H9 (cell line): ENCODE data around the gene BPIFA3. TPM values are rescaled to one million over a fixed set of nuclear protein-coding genes. Genes with fewer than 3 reads are reported as not detected.

ENCODE experiments used
- DNase-seq: peaks from one replicate; pipeline ENCODE4 v3.0.0-alpha.2; 2017
- H2AFZ ChIP-seq: one replicate; pipeline ENCODE4 v1.6.1; 2013; ENCODE audit warnings: mild to moderate bottlenecking, low read length, control low read depth, moderate library complexity
- H2AK5ac ChIP-seq: 2 replicates; pipeline ENCODE4 v1.6.1; 2013; ENCODE audit warnings: low read length, control low read depth, mixed read lengths; ENCODE audit not compliant: insufficient read length
- H2BK120ac ChIP-seq: one replicate; pipeline ENCODE4 v1.6.1; 2013; ENCODE audit warnings: low read depth, mild to moderate bottlenecking, low read length, control low read depth, inconsistent platforms; ENCODE audit not compliant: poor library complexity, severe bottlenecking
- H2BK12ac ChIP-seq: 2 replicates; pipeline ENCODE4 v1.6.1; 2013; ENCODE audit warnings: low read length, control low read depth, mixed read lengths, low read depth; ENCODE audit not compliant: insufficient read length
- H2BK15ac ChIP-seq: 2 replicates; pipeline ENCODE4 v1.6.1; 2013; ENCODE audit warnings: low read depth, low read length, control low read depth
- H2BK20ac ChIP-seq: one replicate; pipeline ENCODE4 v1.6.1; 2013; ENCODE audit warnings: low read depth, mild to moderate bottlenecking, low read length, control low read depth, inconsistent platforms; ENCODE audit not compliant: poor library complexity, severe bottlenecking
- H2BK5ac ChIP-seq: 2 replicates; pipeline ENCODE4 v1.6.1; 2013; ENCODE audit warnings: low read length, control low read depth, mixed read lengths; ENCODE audit not compliant: insufficient read length
- H3K14ac ChIP-seq: 2 replicates; pipeline ENCODE4 v1.6.1; 2013; ENCODE audit warnings: low read length, control low read depth; ENCODE audit not compliant: insufficient read depth
- H3K18ac ChIP-seq: 2 replicates; pipeline ENCODE4 v1.6.1; 2013; ENCODE audit warnings: low read depth, mild to moderate bottlenecking, mixed read lengths, low read length, control low read depth; ENCODE audit not compliant: insufficient read length
- H3K23ac ChIP-seq: 2 replicates; pipeline ENCODE4 v1.6.1; 2013; ENCODE audit warnings: low read length, control low read depth, mixed read lengths, low read depth; ENCODE audit not compliant: insufficient read length
- H3K23me2 ChIP-seq: 2 replicates; pipeline ENCODE4 v1.6.1; 2013; ENCODE audit warnings: low read depth, mild to moderate bottlenecking, mixed read lengths, low read length, control low read depth; ENCODE audit not compliant: insufficient read length, poor library complexity, severe bottlenecking
- H3K27ac ChIP-seq: 2 replicates; pipeline ENCODE4 v1.5.1; 2013; ENCODE audit warnings: low read length, control low read depth, mixed read lengths, low read depth; ENCODE audit not compliant: insufficient read length
- H3K27me3 ChIP-seq: 2 replicates; pipeline ENCODE4 v1.6.1; 2013; ENCODE audit warnings: low read length, control low read depth, inconsistent platforms; ENCODE audit not compliant: insufficient read depth
- H3K4ac ChIP-seq: 2 replicates; pipeline ENCODE4 v1.6.1; 2013; ENCODE audit warnings: low read depth, mild to moderate bottlenecking, control low read depth, inconsistent platforms, low read length, moderate library complexity
- H3K4me1 ChIP-seq: 2 replicates; pipeline ENCODE4 v1.6.1; 2013; ENCODE audit warnings: low read length, control low read depth, inconsistent platforms; ENCODE audit not compliant: insufficient read depth
- H3K4me2 ChIP-seq: 2 replicates; pipeline ENCODE4 v1.6.1; 2013; ENCODE audit warnings: low read length, control low read depth, mixed read lengths; ENCODE audit not compliant: insufficient read length, insufficient read depth
- H3K56ac ChIP-seq: 2 replicates; pipeline ENCODE4 v1.6.1; 2013; ENCODE audit warnings: low read depth, mild to moderate bottlenecking, mixed read lengths, low read length, control low read depth; ENCODE audit not compliant: insufficient read length
- H3K79me1 ChIP-seq: 2 replicates; pipeline ENCODE4 v1.6.1; 2013; ENCODE audit warnings: low read depth, mild to moderate bottlenecking, moderate library complexity, low read length, control low read depth, inconsistent platforms; ENCODE audit not compliant: insufficient read depth, poor library complexity, severe bottlenecking
- H3K79me2 ChIP-seq: 2 replicates; pipeline ENCODE4 v1.6.1; 2013; ENCODE audit warnings: low read length, control low read depth, inconsistent platforms; ENCODE audit not compliant: insufficient read depth
- H3K9ac ChIP-seq: 2 replicates; pipeline ENCODE4 v1.6.1; 2013; ENCODE audit warnings: low read length, control low read depth, mixed read lengths; ENCODE audit not compliant: insufficient read length; ENCODE audit errors: extremely low read depth
- H3K9me3 ChIP-seq: one replicate; pipeline ENCODE4 v1.6.1; 2013; ENCODE audit warnings: low read depth, low read length, inconsistent platforms; ENCODE audit not compliant: control insufficient read depth
- H3T11ph ChIP-seq: one replicate; pipeline ENCODE4 v1.6.1; 2013; ENCODE audit warnings: mild to moderate bottlenecking, low read length, control low read depth, inconsistent platforms
- H4K20me1 ChIP-seq: one replicate; pipeline ENCODE4 v1.6.1; 2013; ENCODE audit not compliant: control insufficient read depth, insufficient read length, insufficient read depth
- H4K5ac ChIP-seq: 2 replicates; pipeline ENCODE4 v1.6.1; 2013; ENCODE audit warnings: low read depth, mild to moderate bottlenecking, mixed read lengths, low read length, control low read depth; ENCODE audit not compliant: insufficient read length
- H4K8ac ChIP-seq: replicated peaks from 2 replicates; pipeline ENCODE4 v1.6.1; 2013; ENCODE audit warnings: low read length, control low read depth, mixed read lengths, low read depth; ENCODE audit not compliant: insufficient read length
- H4K91ac ChIP-seq: 2 replicates; pipeline ENCODE4 v1.6.1; 2013; ENCODE audit warnings: low read depth, mild to moderate bottlenecking, moderate library complexity, mixed read lengths, low read length, control low read depth; ENCODE audit not compliant: insufficient read length
- H3K27ac Mint-ChIP-seq, 3 experiments: 2 replicates in 2 of 3; 3 replicates in 1 of 3; pipeline ENCODE4 v1.8.0; 2020 to 2021; ENCODE audit warnings: mixed read lengths in 3 of 3, mild to moderate bottlenecking in 1 of 3, moderate library complexity in 1 of 3
- H3K27me3 Mint-ChIP-seq: 2 replicates; pipeline ENCODE4 v1.8.0; 2021; ENCODE audit warnings: low read depth, mild to moderate bottlenecking, moderate library complexity, mixed read lengths
- H3K36me3 Mint-ChIP-seq, 3 experiments: 2 replicates in 2 of 3; 3 replicates in 1 of 3; pipeline ENCODE4 v1.8.0; 2020 to 2021; ENCODE audit warnings: low read depth in 3 of 3, mixed read lengths in 3 of 3; ENCODE audit not compliant: insufficient read depth in 1 of 3
- H3K4me1 Mint-ChIP-seq, 2 experiments: 2 replicates each; pipeline ENCODE4 v1.8.0; 2020; ENCODE audit warnings: mixed read lengths in 2 of 2
- H3K4me3 Mint-ChIP-seq, 2 experiments: 2 replicates in 1 of 2; 3 replicates in 1 of 2; pipeline ENCODE4 v1.8.0; 2020 to 2021; ENCODE audit warnings: mild to moderate bottlenecking in 2 of 2, mixed read lengths in 2 of 2, moderate library complexity in 1 of 2
- H3K9me3 Mint-ChIP-seq, 2 experiments: 2 replicates in 1 of 2; 3 replicates in 1 of 2; pipeline ENCODE4 v1.8.0; 2020; ENCODE audit warnings: mild to moderate bottlenecking in 2 of 2, mixed read lengths in 2 of 2, moderate library complexity in 1 of 2
- WGBS: extraction: QIAGEN DNeasy Blood & Tissue Kit; methylation state at CpG from one replicate; pipeline ENCODE4 v1.1.7; 2013; ENCODE audit warnings: missing lambda C conversion rate, low lambda C conversion rate, mixed read lengths; ENCODE audit not compliant: insufficient read length; ENCODE audit errors: extremely low coverage; 5-methylcytosine and 5-hydroxymethylcytosine counted together
- total RNA-seq: library from RNA; stranded (reverse); gene quantifications from 2 replicates; pipeline ENCODE4 v1.2.1, GENCODE V29; 2021
- TF ChIP-seq, protein P1 (sequence below): fragments of 200-600 bp; sonication (generic); conservative IDR thresholded peaks from 3 replicates; pipeline ENCODE4 v1.8.0; 2021; ENCODE audit warnings: antibody characterized with exemption, mild to moderate bottlenecking

The BPIFA3 gene
- total RNA-seq, 1 experiment from 2014 or later = not detected

GRCh38 chr20:33191484-33191883 lies 25.7 kb upstream of the BPIFA3 start:
- H4K91ac ChIP-seq = no peak overlapping the region
- TF ChIP-seq, protein P1, sequence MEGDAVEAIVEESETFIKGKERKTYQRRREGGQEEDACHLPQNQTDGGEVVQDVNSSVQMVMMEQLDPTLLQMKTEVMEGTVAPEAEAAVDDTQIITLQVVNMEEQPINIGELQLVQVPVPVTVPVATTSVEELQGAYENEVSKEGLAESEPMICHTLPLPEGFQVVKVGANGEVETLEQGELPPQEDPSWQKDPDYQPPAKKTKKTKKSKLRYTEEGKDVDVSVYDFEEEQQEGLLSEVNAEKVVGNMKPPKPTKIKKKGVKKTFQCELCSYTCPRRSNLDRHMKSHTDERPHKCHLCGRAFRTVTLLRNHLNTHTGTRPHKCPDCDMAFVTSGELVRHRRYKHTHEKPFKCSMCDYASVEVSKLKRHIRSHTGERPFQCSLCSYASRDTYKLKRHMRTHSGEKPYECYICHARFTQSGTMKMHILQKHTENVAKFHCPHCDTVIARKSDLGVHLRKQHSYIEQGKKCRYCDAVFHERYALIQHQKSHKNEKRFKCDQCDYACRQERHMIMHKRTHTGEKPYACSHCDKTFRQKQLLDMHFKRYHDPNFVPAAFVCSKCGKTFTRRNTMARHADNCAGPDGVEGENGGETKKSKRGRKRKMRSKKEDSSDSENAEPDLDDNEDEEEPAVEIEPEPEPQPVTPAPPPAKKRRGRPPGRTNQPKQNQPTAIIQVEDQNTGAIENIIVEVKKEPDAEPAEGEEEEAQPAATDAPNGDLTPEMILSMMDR = no peak
- H3K9me3 Mint-ChIP-seq = no peaks in the 10 kb centered on the region
- H2BK20ac ChIP-seq = no peak overlapping the region
- no CpG with 5 or more reads among the region's 3 CpGs for WGBS
- H4K20me1 ChIP-seq = no peaks in the 10 kb centered on the region
- H4K5ac ChIP-seq = no peak overlapping the region
- no peaks in the 10 kb centered on the region for H3K23me2 ChIP-seq
- H3K4ac ChIP-seq = no peak overlapping the region
- no peak overlapping the region for H2BK15ac ChIP-seq
- H3K23ac ChIP-seq = no peak overlapping the region
- no peaks in the 10 kb centered on the region for H3K27me3 ChIP-seq
- H3K9me3 ChIP-seq = no peaks in the 10 kb centered on the region
- H3K4me1 Mint-ChIP-seq = peaks cover 3 to 6% of the 10 kb centered on the region in 2 experiments; a peak in 3 of 4 replicates
- H3K18ac ChIP-seq = no peak overlapping the region
- H2BK12ac ChIP-seq = no peak overlapping the region
- no peak overlapping the region for H3K27ac ChIP-seq
- no peak for DNase-seq
- H2BK5ac ChIP-seq = no peak overlapping the region
- H3K4me1 ChIP-seq = no peaks in the 10 kb centered on the region
- no peak overlapping the region for H2AFZ ChIP-seq
- no peak overlapping the region for H3K27ac Mint-ChIP-seq
- no peaks in the 10 kb centered on the region for H3K79me1 ChIP-seq
- peaks cover 37% of the 10 kb centered on the region for H3K27me3 Mint-ChIP-seq
- H3K36me3 Mint-ChIP-seq = peaks cover 0 to 2% (median 0%) of the 10 kb centered on the region in 3 experiments; a peak in 1 of 7 replicates
- H3K9ac ChIP-seq = no peak overlapping the region
- no peak overlapping the region for H3K4me2 ChIP-seq
- H3K79me2 ChIP-seq = no peaks in the 10 kb centered on the region
- no peak overlapping the region for H4K8ac ChIP-seq
- no peak overlapping the region for H2AK5ac ChIP-seq
- no peak overlapping the region for H3T11ph ChIP-seq
- H3K14ac ChIP-seq = no peak overlapping the region
- no peak overlapping the region for H3K4me3 Mint-ChIP-seq
- H3K56ac ChIP-seq = no peak overlapping the region
- H2BK120ac ChIP-seq = no peak overlapping the region
